Stimulated activated CD8-positive, alpha-beta memory T cell treated with anti-CD3 and anti-CD28 coated beads, Interleukin-15, amount 100 ng/mL, for 48 hours (primary cell): ENCODE measurements around the gene XPC.
"Not testable (repeated sequence)": the region's sequence is repeated elsewhere in the genome, so short reads cannot be mapped to it uniquely, and the experiment has no call there.

Experiments used
- DNase-seq, 2 donors: peaks; one replicate each; pipeline ENCODE4 v3.0.0-alpha.2; 2020; ENCODE audit warnings: low read depth in 2 of 2

The XPC gene

DNA sequence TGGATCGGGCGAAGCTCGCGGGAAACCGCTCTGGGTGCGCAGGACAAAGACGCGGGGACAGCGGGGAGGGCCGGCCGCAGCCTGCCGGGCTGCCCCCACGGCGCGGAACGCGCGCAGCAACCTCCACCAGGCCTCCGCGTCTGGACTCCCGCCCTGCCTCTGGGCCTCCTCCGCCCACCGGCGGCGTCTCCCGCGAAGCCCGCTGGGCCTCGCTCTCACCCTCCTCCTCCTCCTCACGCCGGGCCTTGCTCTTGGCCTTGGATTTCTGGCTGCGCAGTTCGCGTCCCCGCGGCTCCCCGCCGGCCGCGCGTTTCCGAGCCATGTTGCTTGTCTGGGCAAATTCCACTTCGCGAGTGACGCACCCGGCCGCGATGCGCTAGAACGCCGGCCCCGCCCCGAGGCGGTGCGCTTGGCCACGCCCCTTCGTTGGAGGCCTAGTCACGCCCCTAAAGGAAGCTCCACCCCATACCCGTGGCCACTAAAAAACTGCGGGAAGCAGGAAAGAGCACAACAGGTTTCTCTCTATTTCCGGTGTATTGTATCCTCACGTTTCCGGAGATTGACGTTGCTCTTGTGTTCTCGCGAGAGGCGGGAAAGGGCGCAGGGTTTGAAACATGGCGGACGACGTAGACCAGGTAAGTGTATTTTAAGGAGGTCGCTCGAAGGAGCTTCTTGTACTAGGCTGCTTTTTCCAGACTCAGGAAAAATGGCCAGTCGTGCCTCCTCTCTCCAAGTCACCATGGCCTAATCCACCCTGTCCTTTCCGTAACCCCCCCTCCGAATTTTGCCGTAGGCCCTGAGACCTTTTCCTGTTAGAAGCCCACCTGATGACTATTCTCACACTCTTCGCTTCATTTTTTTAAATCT lies at the start of gene XPC, which contains the start of gene LSM3:
XPC (minus strand) TSS at position 355 of the 867 bp plus-strand sequence; CDS start at position 322, 33 bp downstream.
LSM3 (plus strand) TSS at position 571 of the 867 bp plus-strand sequence; CDS start at position 615, 44 bp downstream.
- peak; percentile 88 to 93 for DNase-seq

DNA sequence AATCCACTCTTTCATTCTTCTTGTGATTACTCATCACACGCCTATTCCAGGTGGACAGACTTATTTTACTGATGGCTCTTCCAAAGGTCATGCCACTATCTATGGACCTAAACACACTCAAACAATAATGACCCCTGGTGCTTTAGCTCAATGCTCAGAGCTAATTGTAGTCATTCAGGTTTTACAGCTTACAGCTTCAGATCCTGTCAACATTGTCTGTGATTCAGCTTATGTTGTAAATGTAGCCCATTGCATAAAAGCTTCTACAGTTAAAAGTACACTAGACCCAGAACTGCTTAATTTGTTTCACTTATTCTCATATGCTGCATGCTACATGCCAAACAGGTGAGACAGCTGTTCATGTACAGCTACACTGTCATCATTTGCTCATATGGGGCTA lies 49.5 kb upstream of the XPC start:
- no peak for DNase-seq

DNA sequence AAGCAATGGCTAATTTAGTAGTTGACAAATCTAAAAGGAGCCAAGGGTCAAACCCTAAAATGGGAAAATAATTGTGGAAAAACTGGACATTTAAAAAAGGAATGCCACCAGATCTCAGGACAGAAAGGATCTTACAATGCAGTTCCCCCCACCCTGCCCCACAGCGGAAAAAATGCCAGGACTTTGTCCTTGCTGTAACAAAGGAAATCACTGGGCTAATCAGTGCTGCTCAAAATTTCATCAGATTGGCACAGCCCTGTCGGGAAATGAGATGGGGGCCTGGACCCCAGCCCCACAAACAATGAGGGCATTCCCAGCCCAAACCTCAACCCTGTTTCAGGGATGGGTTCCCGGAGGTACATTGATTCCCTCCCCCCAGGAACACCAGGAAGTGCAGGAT lies 48.0 kb upstream of the XPC start:
- not testable (repeated sequence) for DNase-seq

DNA sequence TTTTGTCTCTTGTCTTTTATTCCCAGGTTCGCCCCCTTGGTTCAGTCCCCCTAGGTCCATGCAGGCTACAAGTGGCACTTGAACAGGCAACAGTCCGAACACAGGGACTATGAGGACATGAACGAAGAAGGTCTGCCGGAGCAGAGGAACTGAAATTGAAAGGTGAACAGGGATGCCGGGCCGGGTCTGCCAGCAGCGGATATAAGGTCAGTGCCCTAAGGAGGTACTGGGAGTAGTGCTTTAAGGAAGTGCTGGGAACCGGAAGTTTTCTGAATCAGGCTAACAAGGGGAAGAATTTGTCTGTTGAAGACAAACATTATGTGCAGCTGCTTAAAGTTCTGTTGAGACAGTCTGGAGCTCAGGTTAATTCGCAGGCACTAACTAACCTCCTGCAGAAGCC lies 47.0 kb upstream of the XPC start:
- no peak for DNase-seq

DNA sequence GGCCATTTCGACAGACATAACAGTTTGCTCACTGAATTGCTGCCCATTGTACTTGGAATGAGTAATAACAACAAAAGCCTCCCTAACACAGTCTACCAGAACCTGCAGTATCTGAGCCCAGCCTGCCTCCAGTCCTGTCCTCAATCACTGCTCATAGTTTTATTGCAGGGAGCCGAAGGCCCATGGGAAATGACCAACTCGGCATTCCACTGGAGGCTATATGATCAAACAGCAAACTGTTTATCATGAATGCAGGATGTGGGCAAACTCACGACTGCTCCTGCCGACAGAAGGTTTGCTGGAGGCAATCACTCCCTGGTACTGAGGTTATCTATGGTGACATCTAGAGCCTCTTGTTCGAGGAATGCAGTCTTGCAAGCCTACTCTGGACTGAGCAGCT lies 46.5 kb upstream of the XPC start:
- DNase-seq: no peak

DNA sequence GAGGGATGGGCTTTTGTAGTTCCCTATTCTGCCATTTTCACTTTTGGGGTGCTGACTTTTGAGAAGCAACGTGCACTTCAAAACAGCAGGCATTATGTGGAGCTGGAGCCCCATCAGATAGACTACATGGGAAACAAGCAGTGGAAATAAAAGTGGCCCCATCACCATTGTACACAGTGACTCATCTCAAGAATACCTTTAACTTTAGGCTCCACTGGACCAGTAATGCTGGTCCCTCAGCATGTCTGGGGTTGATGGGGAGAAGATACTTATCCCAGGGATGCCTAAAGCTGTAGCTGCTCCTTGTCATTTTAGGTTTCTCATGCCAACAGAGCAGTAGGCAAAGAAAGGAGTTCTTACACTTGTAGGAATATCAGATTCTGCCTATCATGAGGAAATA lies 45.2 kb upstream of the XPC start:
- DNase-seq: no peak

DNA sequence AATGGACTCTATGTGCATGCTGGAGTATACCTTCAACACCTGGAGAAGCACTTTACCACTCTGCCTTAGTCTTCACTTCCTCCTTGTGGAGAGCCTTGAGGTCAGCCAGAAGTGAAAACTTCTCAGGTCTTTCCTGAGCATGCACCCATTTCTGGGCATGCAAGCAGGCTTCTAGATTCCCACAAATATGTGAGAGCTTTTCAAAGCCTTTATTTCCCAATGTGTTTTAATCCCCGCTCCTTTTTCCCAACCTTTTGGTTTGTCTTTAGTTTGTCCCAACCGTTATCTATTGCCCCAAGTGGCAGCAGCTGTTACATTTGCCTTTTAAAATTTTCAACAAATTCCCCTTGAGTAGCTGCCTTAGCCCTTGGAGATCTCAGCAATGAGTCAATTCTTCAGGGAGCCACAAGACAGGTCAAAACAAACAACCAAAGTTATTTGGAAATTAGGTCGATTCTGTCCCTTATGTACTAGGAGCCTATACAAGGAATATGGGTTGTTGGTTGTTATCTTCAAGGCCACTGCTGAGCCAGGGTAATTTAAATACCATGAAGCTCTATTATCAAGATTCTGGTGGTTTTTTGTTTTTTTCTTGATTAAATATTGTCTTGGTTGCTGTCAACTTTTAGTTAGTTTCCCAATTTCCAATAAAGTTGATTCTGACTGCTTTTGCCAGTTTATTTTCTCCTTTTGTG lies 44.6 kb upstream of the XPC start:
- DNase-seq: no peak

DNA sequence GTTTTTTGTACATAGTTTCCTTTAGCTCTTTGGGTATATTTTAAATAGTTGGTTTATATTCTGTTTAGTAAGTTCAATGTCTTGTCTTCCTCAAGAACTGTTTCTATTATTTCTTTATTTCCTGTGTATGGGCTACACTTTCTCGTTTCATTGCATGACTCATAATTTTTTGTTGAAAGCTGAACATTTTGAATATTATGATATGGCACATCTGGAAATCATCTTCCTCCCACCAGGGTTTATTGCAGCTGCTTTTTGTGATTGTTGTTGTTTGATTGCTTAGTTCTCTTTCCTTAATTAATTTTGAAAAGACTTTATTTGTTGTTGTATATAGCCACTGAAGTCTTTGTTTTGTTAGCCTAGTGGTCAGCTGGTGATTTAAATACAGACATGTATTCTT lies 44.1 kb upstream of the XPC start:
- DNase-seq: no peak

DNA sequence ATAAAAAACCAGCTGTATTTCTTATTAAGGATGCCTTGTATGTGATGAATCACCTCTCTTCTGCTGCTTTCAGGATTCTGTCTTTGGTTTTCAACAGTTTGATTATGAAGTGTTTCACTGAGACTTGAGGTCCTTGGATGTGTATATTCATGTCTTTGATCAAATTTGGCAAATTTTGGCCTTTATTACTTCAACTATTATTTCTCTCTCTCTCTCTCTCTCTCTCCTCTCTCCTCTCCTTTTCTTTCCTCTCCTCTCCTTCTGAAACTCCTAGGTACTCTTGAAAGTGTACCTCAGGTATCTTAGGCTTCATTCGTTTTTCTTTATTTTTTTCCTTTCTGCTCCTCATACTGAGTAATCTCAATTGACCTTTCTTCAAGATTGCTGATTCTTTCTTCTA lies 43.5 kb upstream of the XPC start:
- DNase-seq: no peak

DNA sequence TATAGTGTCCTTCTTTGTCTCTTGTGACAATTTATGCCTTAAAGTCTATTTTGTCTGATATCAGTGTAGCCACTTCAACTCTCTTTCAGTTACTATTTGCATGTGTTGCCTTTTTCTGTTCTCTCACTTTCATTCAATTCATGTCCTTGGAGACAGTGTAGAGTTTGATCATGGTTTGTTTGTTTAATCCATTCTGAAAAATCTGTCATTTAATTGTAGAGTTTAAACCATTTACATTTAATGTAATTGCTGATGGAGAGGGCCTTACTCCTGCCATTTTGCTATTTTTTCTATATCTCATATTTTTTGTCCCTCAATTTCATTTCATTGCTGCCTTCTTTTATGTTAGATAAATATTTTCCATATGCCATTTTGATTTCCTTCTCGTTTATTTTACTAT lies 42.5 kb upstream of the XPC start:
- no peak for DNase-seq

DNA sequence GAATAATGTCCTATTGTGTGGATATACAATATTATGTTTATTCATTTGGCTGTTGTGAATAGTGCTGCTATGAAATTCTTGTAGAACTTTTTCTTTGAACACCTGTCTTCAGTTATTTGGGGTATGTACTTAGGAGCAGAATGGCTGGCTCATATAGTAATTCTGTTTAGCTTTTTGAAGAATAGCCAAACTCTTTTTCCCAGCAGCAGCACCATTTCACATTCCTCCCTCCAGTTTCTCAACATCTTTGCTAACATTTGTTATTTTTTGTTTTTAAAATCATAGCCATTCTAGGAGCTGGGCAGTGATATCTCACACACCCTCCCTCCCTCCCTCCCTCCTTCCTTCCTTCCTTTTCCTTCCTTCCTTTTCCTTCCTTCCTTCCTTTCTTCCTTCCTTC lies 40.0 kb upstream of the XPC start:
- no peak for DNase-seq

DNA sequence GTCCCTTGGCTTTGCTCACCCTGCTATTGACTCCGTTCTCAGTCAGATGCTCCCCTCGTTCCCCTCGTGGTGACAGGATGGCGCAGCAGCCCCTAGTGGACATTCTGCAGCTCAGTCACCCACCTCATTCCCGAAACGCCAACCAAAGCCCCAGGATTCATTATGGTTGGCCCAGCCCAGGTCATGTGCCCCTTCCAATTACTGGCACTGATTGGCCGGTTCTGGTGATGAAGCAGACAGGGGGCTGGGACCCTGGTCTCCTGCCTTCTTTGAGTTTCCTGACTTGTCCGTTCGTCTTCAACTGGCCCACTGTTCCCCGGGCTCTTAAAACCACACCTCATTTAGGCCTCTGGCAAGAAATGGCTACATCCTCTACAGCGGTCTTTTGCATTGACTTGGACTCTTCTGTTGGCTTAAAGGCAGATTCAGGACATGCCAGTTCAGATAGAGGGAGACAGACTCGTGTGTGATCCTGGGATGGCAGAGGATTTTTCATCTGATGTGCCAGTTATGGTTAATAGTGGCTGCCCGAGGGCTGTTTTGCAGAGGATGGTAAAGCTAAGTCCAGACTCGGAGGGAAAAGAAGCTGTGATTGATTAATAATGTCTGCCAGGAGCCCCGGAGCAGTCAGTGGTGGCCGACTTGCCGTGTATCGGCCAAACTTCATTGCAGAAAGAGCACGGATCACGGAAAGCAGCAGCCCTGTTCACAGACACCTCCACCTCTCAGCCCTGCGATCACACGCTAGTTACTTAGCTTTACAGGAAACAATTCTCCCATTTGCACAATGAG lies 38.1 kb upstream of the XPC start:
- DNase-seq: peak; percentile 28 to 40

DNA sequence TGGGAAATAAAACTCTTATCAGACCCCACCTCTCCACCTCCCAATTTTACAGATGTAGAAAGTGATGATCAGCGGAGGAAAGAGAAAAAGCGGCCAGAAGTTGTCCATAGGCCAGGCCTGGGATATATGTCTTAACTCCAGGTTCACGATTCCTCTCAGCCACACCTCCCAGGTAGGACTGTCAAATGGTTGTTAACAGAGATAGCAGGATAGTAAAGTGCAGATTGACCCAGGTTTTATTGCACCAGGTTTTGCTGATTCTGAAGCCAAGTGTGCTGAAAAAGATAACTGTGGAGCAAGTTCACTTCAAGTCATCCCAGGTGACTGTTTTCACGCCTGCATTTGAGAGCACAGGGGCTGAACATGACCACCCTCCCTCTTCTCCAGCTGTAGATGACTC lies 36.4 kb upstream of the XPC start:
- no peak for DNase-seq

DNA sequence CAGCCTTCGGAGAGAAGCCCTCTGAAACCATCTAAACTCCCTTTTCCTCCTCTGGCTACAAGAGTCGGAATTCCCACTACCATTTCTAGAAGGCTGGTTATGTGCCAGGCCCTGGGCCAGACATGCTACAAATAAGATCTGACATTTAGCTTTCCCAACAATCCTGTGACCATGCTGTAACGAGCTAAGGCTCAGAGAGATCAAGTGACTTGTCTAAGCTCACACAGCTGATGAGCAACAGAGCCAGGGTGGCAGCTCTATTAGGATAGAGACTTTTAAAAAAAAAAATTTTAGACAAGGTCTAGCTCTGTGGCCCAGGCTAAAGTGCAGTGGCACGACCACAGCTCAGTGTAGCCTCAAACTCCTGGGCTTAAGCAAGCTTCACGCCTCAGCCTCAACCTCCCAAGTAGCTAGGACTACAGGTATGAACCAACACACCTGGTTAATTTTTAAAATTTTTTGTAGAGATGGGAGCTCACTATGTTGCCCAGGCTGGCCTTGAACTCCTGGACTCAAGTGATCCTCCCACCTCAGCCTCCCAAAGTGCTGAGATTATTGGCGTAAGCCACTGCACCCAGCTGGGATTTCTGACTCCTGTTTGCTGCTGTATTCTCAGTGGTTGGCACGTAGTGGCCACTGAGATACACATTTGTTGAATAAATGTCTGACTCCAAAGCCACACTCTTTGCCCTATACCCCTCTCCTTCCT lies 34.8 kb upstream of the XPC start:
- DNase-seq: no peak

DNA sequence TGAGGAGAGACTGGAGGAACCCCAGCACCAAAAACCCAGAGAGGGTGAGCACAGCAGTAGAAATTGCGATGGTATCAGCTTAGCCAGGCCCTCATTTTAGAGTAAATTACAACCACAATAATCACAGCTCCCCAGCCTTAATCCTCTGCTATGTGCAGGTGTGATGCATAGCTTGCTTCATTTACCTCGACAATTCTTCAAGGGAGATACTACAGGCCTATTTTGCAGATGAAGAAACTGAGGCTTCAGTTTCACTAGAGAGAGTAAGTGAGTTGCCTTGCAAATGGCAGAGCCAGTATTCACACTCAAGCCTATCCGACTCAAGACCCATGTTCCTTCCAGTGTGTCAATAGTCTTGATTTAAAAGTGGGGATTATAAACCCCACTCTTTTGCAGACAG lies 33.6 kb upstream of the XPC start:
- no peak for DNase-seq

DNA sequence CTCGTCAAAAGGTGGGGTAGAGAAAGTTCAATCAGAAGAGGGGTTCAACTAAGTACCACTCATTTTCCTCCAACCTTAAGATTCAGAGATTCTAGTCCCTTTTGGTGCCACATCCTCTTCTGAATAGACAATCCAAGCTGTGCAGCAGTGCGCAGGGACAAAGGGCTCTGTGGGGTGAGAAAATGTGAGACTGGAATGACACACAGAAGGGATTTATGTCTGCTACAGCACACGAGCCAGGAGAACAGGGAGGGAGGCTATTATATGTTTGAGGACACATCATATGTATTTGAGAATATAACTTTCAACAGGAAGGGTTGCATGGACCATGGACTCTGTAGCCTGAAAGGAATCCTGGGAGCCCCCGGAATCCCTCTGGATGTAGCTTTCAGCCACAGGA lies 33.2 kb upstream of the XPC start:
- no peak for DNase-seq

DNA sequence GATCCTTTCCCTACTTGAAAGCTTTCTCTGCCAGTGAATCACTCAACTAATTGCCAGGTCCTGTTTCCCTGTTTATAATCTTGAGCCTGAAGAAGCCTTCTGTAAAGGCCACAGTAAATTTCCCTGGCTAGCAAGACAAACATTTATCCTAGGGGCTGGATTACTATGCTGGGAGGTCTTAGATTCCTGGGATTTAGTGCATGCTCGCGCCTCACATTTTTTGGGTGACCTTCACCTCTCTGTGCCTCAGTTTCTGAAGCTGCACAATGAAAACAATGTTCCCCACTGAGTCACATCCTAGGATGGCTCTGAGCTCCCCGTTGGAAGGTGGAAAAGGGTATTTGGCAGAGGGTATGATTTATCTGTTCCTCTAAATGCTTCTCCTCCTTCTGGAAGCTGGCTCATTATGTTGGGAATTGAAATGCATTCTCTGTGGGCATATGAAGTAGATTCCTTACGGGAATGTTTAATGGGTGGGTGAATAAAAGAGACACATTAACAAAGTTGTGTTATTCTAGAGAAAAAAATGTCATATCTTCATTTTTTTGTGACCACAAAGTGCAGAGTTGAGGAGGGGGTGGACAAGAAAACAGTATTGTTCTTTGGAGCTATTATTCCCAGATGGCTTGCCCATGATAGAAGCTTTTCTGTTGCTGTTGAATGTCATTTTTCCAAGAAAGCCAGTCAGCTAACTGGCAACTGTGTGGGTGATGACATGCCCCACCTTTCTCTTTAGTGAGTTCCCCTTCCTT lies 32.6 kb upstream of the XPC start:
- DNase-seq: no peak

DNA sequence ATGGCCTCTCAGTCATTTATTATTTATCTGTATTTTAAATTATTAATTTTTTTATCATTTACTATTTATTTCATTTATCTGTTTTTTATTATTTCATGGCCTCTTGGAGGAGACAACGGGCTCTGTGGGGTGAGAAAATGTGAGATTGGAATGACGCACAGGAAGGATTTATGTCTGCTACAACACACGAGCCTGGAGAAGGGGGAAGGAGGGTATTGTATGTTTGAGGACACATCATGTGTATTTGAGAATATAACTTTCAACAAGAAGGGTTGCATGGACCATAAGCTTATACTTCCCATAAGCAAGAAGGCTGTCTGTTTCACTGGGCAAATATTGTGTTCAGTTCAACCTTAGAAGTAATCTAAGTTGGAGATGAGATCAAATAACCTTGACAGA lies 31.9 kb upstream of the XPC start:
- no peak for DNase-seq

DNA sequence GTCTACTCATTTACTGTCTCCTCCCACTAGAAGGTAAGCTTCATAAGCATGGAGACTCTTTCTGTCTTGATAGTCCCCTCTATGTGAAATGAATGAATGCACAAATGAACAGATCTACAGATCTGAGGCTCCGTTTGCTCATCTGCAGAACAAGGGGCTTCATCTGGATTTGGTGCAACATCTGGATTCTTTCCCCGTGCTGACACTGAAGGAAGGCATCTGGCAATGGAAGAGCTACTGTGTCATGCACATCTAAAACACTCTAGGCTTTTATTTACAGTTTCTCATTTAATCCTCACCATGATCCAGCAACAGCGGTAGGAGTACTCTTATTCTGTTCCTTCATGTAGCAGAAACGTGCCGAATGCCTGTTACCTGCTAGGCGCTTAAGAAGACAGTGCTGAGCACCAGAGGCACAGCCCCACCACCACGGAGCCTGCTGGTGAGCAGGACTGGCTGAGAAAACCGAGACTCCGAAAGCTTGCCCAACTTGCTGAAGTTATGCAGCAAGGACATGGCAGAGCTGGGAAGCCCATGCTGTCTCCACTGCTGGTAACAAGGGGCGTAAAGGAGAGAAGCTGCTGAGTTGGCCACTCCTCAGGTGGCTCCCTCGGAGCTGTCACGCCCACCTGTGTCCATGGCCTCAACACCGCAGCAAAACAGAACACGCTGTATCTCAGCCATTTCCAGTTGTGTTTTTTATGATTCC lies 31.3 kb upstream of the XPC start:
- DNase-seq: no peak

DNA sequence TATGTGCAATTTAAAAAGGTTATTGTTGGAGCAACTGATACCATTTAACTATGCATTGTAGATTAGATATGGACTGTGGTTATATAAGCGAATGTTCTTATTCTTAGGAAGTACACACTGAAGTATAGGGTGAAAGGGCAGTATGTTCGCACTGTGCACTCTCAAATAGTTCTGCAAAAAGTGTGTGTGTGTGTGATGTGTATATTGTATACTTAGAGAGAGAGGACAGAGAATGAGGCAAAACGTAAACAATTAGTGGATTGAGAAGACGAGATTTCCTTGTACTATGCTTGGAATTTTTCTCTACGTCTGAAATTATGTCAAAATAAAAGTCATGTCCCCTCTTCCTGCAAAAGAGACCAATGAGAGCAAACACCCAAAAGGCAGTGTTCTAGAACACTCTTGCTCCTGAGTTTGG lies 30.6 kb upstream of the XPC start:
- DNase-seq: no peak
